LNCaP clone FGC (cell line): Measurements from ENCODE around the gene DPP8.

Experiments
- DNase-seq: peaks from one replicate; pipeline ENCODE4 v3.0.0-alpha.2; 2011; ENCODE audit warnings: low read depth
- H3K4me3 ChIP-seq: 2 replicates; pipeline ENCODE4 v1.5.1; 2011; ENCODE audit warnings: mild to moderate bottlenecking, low read depth, low read length, control low read depth
- CTCF ChIP-seq: IDR thresholded peaks from 2 replicates; pipeline ENCODE4 v1.5.1; 2012; ENCODE audit warnings: mild to moderate bottlenecking; ENCODE audit not compliant: control insufficient read depth, insufficient read depth; ENCODE audit errors: extremely low read depth

DPP8 gene

DNA sequence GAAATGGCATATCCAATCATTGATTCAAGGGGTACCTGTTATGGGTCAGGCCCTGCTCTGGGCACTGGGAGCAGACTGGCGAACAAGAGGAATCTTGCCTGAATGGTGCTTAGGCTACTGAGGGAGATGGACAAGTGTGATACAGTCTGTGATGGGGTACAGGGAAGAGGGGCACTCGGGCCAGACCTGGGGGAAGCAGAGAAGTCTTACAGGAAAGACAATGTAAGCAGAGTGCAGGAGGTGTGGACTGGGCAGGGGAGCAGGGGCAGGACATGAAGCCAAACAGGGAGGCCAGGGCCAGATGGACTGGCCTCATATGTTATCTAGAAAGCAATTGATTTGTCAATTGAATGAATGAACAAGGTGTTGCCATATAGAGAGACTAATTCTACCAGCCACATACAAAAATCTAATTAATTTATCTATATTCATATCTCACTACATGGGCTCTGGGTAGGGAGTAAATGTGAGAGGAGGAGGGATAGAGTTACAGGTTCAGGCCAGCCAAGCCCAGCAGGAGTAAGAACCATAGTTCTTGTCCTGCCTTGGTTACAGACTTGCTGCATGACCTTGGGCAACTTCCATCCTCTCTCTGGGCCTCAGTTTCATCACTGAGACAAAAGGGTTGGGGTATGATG lies 91.2 kb downstream of the DPP8 start:
- no peak overlapping the region for H3K4me3 ChIP-seq
- no peak for TF ChIP-seq CTCF
- DNase-seq: no peak

DNA sequence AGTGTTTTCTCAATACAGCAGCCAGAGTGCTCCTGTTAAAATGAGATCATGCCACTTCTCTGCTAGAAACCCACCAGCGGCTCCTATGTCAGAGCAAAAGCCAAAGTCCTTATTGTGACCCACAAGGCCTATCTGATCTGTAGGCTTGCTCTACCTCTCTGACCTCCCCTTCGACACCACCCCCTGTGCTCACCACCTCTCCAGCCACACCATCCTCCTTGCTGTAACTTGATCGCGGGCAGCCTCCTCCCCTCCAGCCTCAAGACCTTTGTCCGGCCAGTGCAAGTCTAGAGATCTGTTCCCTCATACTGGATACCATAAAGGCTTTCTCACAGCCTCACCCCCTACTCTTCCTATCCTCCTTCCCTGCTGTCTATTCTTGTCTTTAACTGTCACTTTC lies 92.8 kb downstream of the DPP8 start:
- no peak overlapping the region for H3K4me3 ChIP-seq
- TF ChIP-seq CTCF: no peak
- no peak for DNase-seq

DNA sequence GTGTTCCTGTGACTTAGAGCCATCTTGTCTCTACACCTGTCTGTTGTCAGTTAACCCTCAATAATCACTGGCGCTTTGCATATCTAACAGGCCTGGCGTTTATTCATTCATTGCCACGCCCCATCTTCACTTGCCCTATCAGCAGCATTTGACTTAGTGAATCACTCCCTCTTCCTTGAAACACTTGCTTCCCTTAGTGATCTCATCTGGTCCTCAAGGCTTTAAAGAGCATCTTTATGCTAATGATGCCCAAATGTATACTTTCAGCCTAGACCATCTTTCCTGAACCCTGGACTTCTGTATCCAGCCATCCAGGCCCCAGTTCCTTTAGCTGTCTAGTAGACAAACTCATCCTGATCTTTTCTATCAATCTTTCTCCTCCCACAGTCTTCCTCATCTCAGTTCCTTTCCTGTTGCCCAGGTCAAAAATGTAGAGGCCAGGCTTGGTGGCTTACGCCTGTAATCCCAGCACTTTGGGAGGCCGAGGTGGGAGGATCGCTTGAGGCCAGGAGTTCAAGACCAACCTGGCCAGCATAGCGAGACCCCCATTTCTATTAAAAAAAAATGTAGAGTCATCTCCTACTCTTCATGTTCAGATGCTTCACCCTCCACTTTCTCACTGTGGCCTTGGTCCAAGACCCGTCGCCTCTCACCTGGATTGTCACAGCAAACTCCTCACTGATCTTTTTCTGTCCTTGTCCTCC lies 93.4 kb downstream of the DPP8 start:
- H3K4me3 ChIP-seq: no peak overlapping the region
- no peak for DNase-seq
- no peak for TF ChIP-seq CTCF

- no peak for TF ChIP-seq CTCF
- DNase-seq: no peak
- H3K4me3 ChIP-seq: no peak overlapping the region
These were observed 94.1 kb downstream of the DPP8 start for GRCh38 chr15:65423150-65423975.

DNA sequence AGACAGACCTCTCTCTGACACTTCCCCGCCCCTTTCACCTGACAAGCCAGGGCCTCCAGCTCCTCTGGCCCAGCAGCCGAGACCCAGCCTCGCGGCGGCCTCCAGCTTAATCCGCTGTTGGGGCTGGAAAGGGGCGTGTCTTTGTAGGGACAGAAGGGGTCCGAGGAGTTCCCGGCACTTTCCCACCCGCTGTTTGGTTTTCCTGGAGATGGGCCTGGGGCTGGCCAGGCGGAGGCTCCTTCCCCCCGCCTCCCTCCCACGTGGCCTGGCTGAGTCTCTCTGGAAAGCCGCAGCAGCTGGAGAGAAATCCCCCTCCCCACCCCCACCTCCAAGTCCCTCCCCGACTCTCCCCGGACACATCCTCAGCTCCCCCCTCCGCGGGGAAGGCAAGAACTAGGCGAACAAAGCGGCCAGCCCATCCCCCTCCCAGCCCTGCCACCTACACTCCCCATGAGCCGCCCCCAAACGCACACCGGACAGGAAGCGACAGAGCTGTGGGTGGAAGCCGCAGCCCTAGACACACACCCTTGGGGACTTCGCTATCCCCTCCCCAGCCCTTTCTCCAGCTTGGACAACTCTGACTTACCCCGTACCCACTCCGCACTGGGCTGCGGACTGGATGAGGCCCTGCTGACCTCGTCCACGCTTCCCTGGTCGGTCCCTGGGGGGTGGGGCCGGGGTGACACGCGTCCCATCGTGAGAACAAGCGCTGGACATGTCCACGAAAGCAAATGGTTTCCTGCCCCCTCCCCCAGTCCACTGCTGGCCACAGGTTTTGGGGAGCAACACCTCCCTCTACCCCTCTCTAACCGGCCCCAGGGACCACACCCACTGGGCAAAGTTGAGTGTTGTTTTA lies 95.9 kb downstream of the DPP8 start:
- H3K4me3 ChIP-seq: no peak overlapping the region; the same call in 1 of the 2 replicates
- no peak for DNase-seq
- no peak for TF ChIP-seq CTCF

- H3K4me3 ChIP-seq: no peak overlapping the region
- DNase-seq: no peak
- TF ChIP-seq CTCF: no peak
These were observed 96.5 kb downstream of the DPP8 start for GRCh38 chr15:65420975-65421359.
